Measurements from ENCODE around the gene VPS33A.

VPS33A gene

GRCh38 chr12:122250536-122250935 is 15.8 kb downstream of the VPS33A start:
- no peak overlapping the region for H3K9ac ChIP-seq (ENCODE audit: low read length)
- no peaks in the 10 kb centered on the region for H3K9me3 ChIP-seq (ENCODE audit: low read length)
- H3K27ac ChIP-seq (ENCODE audit: low read depth, low read length), result no peak overlapping the region
- H3K4me3 ChIP-seq (ENCODE audit: low read depth in 1 of 2, low read length in 2 of 2), result no peak overlapping the region
- no peaks in the 10 kb centered on the region for H3K27me3 ChIP-seq (ENCODE audit: control insufficient read depth in 1 of 2, insufficient read depth in 2 of 2, low read length in 2 of 2)
- H3K36me3 ChIP-seq (ENCODE audit: insufficient read depth, low read length), result peaks cover 23% of the 10 kb centered on the region
- no peaks in the 10 kb centered on the region for H3K4me1 ChIP-seq (ENCODE audit: insufficient read depth, low read length)

GRCh38 chr12:122250047-122250446 is 16.2 kb downstream of the VPS33A start:
- Histone ChIP-seq H3K4me3 (ENCODE audit: low read depth in 1 of 2, low read length in 2 of 2) (no peak overlapping the region), H3K27me3 (ENCODE audit: control insufficient read depth in 1 of 2, insufficient read depth in 2 of 2, low read length in 2 of 2) (no peaks in the 10 kb centered on the region), H3K27ac (ENCODE audit: low read depth, low read length) (no peak overlapping the region), H3K9ac (ENCODE audit: low read length) (no peak overlapping the region), H3K36me3 (ENCODE audit: insufficient read depth, low read length) (peaks cover 23% of the 10 kb centered on the region), H3K9me3 (ENCODE audit: low read length) (no peaks in the 10 kb centered on the region), H3K4me1 (ENCODE audit: insufficient read depth, low read length) (no peaks in the 10 kb centered on the region)

GRCh38 chr12:122245553-122245952 is 20.7 kb downstream of the VPS33A start:
- Histone ChIP-seq H3K9me3 (ENCODE audit: low read length) (no peaks in the 10 kb centered on the region), H3K27me3 (ENCODE audit: control insufficient read depth in 1 of 2, insufficient read depth in 2 of 2, low read length in 2 of 2) (no peaks in the 10 kb centered on the region), H3K36me3 (ENCODE audit: insufficient read depth, low read length) (peaks cover 29% of the 10 kb centered on the region), H3K9ac (ENCODE audit: low read length) (no peak overlapping the region), H3K4me3 (ENCODE audit: low read depth in 1 of 2, low read length in 2 of 2) (no peak overlapping the region), H3K27ac (ENCODE audit: low read depth, low read length) (no peak overlapping the region), H3K4me1 (ENCODE audit: insufficient read depth, low read length) (no peaks in the 10 kb centered on the region)

- Histone ChIP-seq H3K9me3 (ENCODE audit: low read length) (no peaks in the 10 kb centered on the region), H3K4me3 (ENCODE audit: low read depth in 1 of 2, low read length in 2 of 2) (no peak overlapping the region), H3K4me1 (ENCODE audit: insufficient read depth, low read length) (no peaks in the 10 kb centered on the region), H3K27ac (ENCODE audit: low read depth, low read length) (no peak overlapping the region), H3K9ac (ENCODE audit: low read length) (no peak overlapping the region), H3K27me3 (ENCODE audit: control insufficient read depth in 1 of 2, insufficient read depth in 2 of 2, low read length in 2 of 2) (no peaks in the 10 kb centered on the region), H3K36me3 (ENCODE audit: insufficient read depth, low read length) (peaks cover 24% of the 10 kb centered on the region)
These were observed 21.5 kb downstream of the VPS33A start for GRCh38 chr12:122244565-122245371.

GRCh38 chr12:122243965-122244364 is 22.3 kb downstream of the VPS33A start:
- Histone ChIP-seq H3K4me1 (ENCODE audit: insufficient read depth, low read length) (no peaks in the 10 kb centered on the region), H3K36me3 (ENCODE audit: insufficient read depth, low read length) (peaks cover 24% of the 10 kb centered on the region), H3K27ac (ENCODE audit: low read depth, low read length) (no peak overlapping the region), H3K9me3 (ENCODE audit: low read length) (no peaks in the 10 kb centered on the region), H3K4me3 (ENCODE audit: low read depth in 1 of 2, low read length in 2 of 2) (no peak overlapping the region), H3K27me3 (ENCODE audit: control insufficient read depth in 1 of 2, insufficient read depth in 2 of 2, low read length in 2 of 2) (no peaks in the 10 kb centered on the region), H3K9ac (ENCODE audit: low read length) (no peak overlapping the region)

- Histone ChIP-seq H3K27ac (ENCODE audit: low read depth, low read length) (no peak overlapping the region), H3K36me3 (ENCODE audit: insufficient read depth, low read length) (peaks cover 38% of the 10 kb centered on the region), H3K4me1 (ENCODE audit: insufficient read depth, low read length) (no peaks in the 10 kb centered on the region), H3K27me3 (ENCODE audit: control insufficient read depth in 1 of 2, insufficient read depth in 2 of 2, low read length in 2 of 2) (no peaks in the 10 kb centered on the region), H3K9me3 (ENCODE audit: low read length) (no peaks in the 10 kb centered on the region), H3K9ac (ENCODE audit: low read length) (no peak overlapping the region), H3K4me3 (ENCODE audit: low read depth in 1 of 2, low read length in 2 of 2) (no peak overlapping the region)
These were observed 27.4 kb downstream of the VPS33A start for GRCh38 chr12:122238861-122239260.

- Histone ChIP-seq H3K4me1 (ENCODE audit: insufficient read depth, low read length) (no peaks in the 10 kb centered on the region), H3K4me3 (ENCODE audit: low read depth in 1 of 2, low read length in 2 of 2) (no peak overlapping the region), H3K9ac (ENCODE audit: low read length) (no peak overlapping the region), H3K36me3 (ENCODE audit: insufficient read depth, low read length) (peaks cover 45% of the 10 kb centered on the region), H3K27me3 (ENCODE audit: control insufficient read depth in 1 of 2, insufficient read depth in 2 of 2, low read length in 2 of 2) (no peaks in the 10 kb centered on the region), H3K9me3 (ENCODE audit: low read length) (no peaks in the 10 kb centered on the region), H3K27ac (ENCODE audit: low read depth, low read length) (no peak overlapping the region)
These were observed 30.6 kb downstream of the VPS33A start for GRCh38 chr12:122235741-122236140.

- no peaks in the 10 kb centered on the region for H3K9me3 ChIP-seq (ENCODE audit: low read length)
These were observed 33.6 kb downstream of the VPS33A start for GRCh38 chr12:122232691-122233090.

GRCh38 chr12:122230798-122231197 is 35.5 kb downstream of the VPS33A start:
- Histone ChIP-seq H3K9ac (ENCODE audit: low read length) (no peak overlapping the region), H3K4me1 (ENCODE audit: insufficient read depth, low read length) (peaks cover 9% of the 10 kb centered on the region), H3K27me3 (ENCODE audit: control insufficient read depth in 1 of 2, insufficient read depth in 2 of 2, low read length in 2 of 2) (no peaks in the 10 kb centered on the region), H3K27ac (ENCODE audit: low read depth, low read length) (no peak overlapping the region), H3K4me3 (ENCODE audit: low read depth in 1 of 2, low read length in 2 of 2) (no peak overlapping the region), H3K36me3 (ENCODE audit: insufficient read depth, low read length) (peaks cover 47% of the 10 kb centered on the region), H3K9me3 (ENCODE audit: low read length) (no peaks in the 10 kb centered on the region)

More at GRCh38 chr12:122232691-122233090, 33.6 kb downstream of the VPS33A start:
- Histone ChIP-seq H3K4me3 (ENCODE audit: low read depth in 1 of 2, low read length in 2 of 2) (no peak overlapping the region), H3K9ac (ENCODE audit: low read length) (no peak overlapping the region), H3K27ac (ENCODE audit: low read depth, low read length) (no peak overlapping the region), H3K4me1 (ENCODE audit: insufficient read depth, low read length) (no peaks in the 10 kb centered on the region), H3K36me3 (ENCODE audit: insufficient read depth, low read length) (peaks cover 53% of the 10 kb centered on the region), H3K27me3 (ENCODE audit: control insufficient read depth in 1 of 2, insufficient read depth in 2 of 2, low read length in 2 of 2) (no peaks in the 10 kb centered on the region)

GRCh38 chr12:122228092-122228491 is 38.2 kb downstream of the VPS33A start:
- peaks cover 36% of the 10 kb centered on the region for H3K36me3 ChIP-seq (ENCODE audit: insufficient read depth, low read length)
- H3K4me3 ChIP-seq (ENCODE audit: low read depth in 1 of 2, low read length in 2 of 2), result no peak overlapping the region
- H3K9me3 ChIP-seq (ENCODE audit: low read length), result no peaks in the 10 kb centered on the region
- no peak overlapping the region for H3K27ac ChIP-seq (ENCODE audit: low read depth, low read length)
- H3K9ac ChIP-seq (ENCODE audit: low read length), result no peak overlapping the region
- H3K4me1 ChIP-seq (ENCODE audit: insufficient read depth, low read length), result peaks cover 19% of the 10 kb centered on the region
- H3K27me3 ChIP-seq (ENCODE audit: control insufficient read depth in 1 of 2, insufficient read depth in 2 of 2, low read length in 2 of 2), result no peaks in the 10 kb centered on the region

GRCh38 chr12:122227341-122227740 is 39.0 kb downstream of the VPS33A start:
- H3K9ac ChIP-seq (ENCODE audit: low read length), result no peak overlapping the region
- peaks cover 29% of the 10 kb centered on the region for H3K36me3 ChIP-seq (ENCODE audit: insufficient read depth, low read length)
- no peak overlapping the region for H3K4me3 ChIP-seq (ENCODE audit: low read depth in 1 of 2, low read length in 2 of 2)
- no peaks in the 10 kb centered on the region for H3K27me3 ChIP-seq (ENCODE audit: control insufficient read depth in 1 of 2, insufficient read depth in 2 of 2, low read length in 2 of 2)
- no peaks in the 10 kb centered on the region for H3K9me3 ChIP-seq (ENCODE audit: low read length)
- peaks cover 19% of the 10 kb centered on the region for H3K4me1 ChIP-seq (ENCODE audit: insufficient read depth, low read length)
- no peak overlapping the region for H3K27ac ChIP-seq (ENCODE audit: low read depth, low read length)

Data from muscle layer of colon (tissue), 2 donors.